Measurements from ENCODE around the gene CCDC194.

DNA sequence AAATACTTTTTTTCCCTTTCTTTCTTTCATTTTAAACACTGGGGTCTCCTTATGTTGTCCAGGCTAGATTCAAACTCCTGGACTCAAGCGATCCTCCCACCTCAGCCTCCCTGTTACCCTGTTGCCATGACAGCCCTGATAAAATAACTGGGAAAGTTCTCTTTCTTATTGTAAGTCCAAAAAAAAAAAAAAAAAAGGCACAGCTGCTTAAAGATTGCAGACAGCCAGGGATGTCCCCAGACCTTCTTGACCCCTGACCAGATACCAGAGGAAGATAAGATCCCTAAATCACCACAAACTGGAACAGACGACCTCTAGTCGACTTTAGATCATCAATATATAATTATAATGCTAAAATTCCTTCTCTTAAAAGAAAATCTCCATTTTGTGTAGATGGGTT, 24.7 kb upstream of the CCDC194 start:
- TF ChIP-seq, protein P1, sequence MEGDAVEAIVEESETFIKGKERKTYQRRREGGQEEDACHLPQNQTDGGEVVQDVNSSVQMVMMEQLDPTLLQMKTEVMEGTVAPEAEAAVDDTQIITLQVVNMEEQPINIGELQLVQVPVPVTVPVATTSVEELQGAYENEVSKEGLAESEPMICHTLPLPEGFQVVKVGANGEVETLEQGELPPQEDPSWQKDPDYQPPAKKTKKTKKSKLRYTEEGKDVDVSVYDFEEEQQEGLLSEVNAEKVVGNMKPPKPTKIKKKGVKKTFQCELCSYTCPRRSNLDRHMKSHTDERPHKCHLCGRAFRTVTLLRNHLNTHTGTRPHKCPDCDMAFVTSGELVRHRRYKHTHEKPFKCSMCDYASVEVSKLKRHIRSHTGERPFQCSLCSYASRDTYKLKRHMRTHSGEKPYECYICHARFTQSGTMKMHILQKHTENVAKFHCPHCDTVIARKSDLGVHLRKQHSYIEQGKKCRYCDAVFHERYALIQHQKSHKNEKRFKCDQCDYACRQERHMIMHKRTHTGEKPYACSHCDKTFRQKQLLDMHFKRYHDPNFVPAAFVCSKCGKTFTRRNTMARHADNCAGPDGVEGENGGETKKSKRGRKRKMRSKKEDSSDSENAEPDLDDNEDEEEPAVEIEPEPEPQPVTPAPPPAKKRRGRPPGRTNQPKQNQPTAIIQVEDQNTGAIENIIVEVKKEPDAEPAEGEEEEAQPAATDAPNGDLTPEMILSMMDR (tag by site-specific recombination; IDR thresholded peaks at IDR 0.05), result no peak
- TF ChIP-seq ZNF350 (tag by site-specific recombination; IDR thresholded peaks at IDR 0.05) (no peak), ZNF335 (tag by site-specific recombination; conservative IDR thresholded peaks at IDR 0.05) (no peak), ZNF600 (tag by site-specific recombination; IDR thresholded peaks at IDR 0.05) (no peak), ZNF768 (tag by site-specific recombination; IDR thresholded peaks at IDR 0.05) (no peak), ZNF571 (tag by site-specific recombination; IDR thresholded peaks at IDR 0.05) (no peak), ZNF169 (tag by site-specific recombination; IDR thresholded peaks at IDR 0.05) (no peak)
- TF ChIP-seq, protein P2, sequence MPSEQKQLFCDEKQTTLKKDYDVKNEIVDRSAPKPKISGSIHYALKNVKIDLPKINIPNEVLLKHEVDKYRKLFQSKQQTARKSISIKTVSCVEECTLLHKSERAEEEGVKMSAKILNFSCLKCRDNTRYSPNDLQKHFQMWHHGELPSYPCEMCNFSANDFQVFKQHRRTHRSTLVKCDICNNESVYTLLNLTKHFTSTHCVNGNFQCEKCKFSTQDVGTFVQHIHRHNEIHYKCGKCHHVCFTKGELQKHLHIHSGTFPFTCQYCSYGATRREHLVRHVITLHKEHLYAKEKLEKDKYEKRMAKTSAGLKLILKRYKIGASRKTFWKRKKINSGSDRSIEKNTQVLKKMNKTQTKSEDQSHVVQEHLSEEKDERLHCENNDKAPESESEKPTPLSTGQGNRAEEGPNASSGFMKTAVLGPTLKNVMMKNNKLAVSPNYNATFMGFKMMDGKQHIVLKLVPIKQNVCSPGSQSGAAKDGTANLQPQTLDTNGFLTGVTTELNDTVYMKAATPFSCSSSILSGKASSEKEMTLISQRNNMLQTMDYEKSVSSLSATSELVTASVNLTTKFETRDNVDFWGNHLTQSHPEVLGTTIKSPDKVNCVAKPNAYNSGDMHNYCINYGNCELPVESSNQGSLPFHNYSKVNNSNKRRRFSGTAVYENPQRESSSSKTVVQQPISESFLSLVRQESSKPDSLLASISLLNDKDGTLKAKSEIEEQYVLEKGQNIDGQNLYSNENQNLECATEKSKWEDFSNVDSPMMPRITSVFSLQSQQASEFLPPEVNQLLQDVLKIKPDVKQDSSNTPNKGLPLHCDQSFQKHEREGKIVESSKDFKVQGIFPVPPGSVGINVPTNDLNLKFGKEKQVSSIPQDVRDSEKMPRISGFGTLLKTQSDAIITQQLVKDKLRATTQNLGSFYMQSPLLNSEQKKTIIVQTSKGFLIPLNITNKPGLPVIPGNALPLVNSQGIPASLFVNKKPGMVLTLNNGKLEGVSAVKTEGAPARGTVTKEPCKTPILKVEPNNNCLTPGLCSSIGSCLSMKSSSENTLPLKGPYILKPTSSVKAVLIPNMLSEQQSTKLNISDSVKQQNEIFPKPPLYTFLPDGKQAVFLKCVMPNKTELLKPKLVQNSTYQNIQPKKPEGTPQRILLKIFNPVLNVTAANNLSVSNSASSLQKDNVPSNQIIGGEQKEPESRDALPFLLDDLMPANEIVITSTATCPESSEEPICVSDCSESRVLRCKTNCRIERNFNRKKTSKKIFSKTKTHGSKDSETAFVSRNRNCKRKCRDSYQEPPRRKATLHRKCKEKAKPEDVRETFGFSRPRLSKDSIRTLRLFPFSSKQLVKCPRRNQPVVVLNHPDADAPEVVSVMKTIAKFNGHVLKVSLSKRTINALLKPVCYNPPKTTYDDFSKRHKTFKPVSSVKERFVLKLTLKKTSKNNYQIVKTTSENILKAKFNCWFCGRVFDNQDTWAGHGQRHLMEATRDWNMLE (tag by site-specific recombination; conservative IDR thresholded peaks at IDR 0.05; ENCODE audit: low read depth), result no peak
